Thyroid gland (tissue), 4 donors: ENCODE data around the gene SRSF12. TPM values are rescaled to one million over a fixed set of nuclear protein-coding genes. Genes with fewer than 3 reads are reported as not detected.
"Not testable (repeated sequence)": the region's sequence is repeated elsewhere in the genome, so short reads cannot be mapped to it uniquely, and the experiment has no call there.

Source experiments
- DNase-seq, 2 donors: peaks; one replicate each; pipeline ENCODE4 v3.0.0-alpha.2; 2019
- H3K27ac ChIP-seq, 3 donors: fragments of 200-600 bp; sonication (generic); 1 replicate in 2 of 3; 2 replicates in 1 of 3; pipeline ENCODE4 v1.5.1; 2016 to 2019; ENCODE audit warnings: mild to moderate bottlenecking in 1 of 3, moderate library complexity in 1 of 3
- H3K27me3 ChIP-seq: fragments of 200-600 bp; sonication (generic); one replicate; pipeline ENCODE4 v1.5.1; 2019
- H3K36me3 ChIP-seq, 2 donors: fragments of 200-600 bp; sonication (generic); one replicate each; pipeline ENCODE4 v1.5.1; 2016 to 2019
- H3K4me1 ChIP-seq, 2 donors: fragments of 200-600 bp; sonication (generic); one replicate each; pipeline ENCODE4 v1.5.1; 2017 to 2019
- H3K4me3 ChIP-seq, 3 donors: fragments of 200-600 bp; sonication (generic); replicated peaks in 1 of 3; 1 replicate in 2 of 3; 2 replicates in 1 of 3; pipeline ENCODE4 v1.5.1; 2016; ENCODE audit warnings: mild to moderate bottlenecking in 1 of 3
- H3K9me3 ChIP-seq: fragments of 200-600 bp; sonication (generic); one replicate; pipeline ENCODE4 v1.5.1; 2017
- CTCF ChIP-seq, 6 experiments: fragments of 200-600 bp in 3 of 6; fragments of 450-650 bp in 3 of 6; sonication (generic) in 3 of 6; IDR thresholded peaks; one replicate each; pipeline ENCODE4 v1.5.1; 2016 to 2019; ENCODE audit warnings: antibody characterized with exemption in 6 of 6, mild to moderate bottlenecking in 2 of 6, inconsistent platforms in 1 of 6, moderate library complexity in 1 of 6
- POLR2A ChIP-seq, 2 donors: fragments of 450-650 bp; IDR thresholded peaks; one replicate each; pipeline ENCODE4 v1.6.1; 2017; ENCODE audit warnings: antibody characterized with exemption in 2 of 2, mild to moderate bottlenecking in 2 of 2, moderate library complexity in 1 of 2
- WGBS, 2 donors: methylation state at CpG; one replicate each; pipeline ENCODE4 v1.1.5; 2017; 5-methylcytosine and 5-hydroxymethylcytosine counted together
- intact Hi-C: fragments of 100-400 bp; cut with DNase I; formaldehyde crosslinking; loops from one replicate; pipeline ENCODE4 v1.15.1; 2023
- total RNA-seq, 4 donors: library from RNA; depleted of rRNA; stranded (reverse); fragments of >200 nt; gene quantifications; one replicate each; pipeline ENCODE4 v1.2.3, GENCODE V29; 2016

The SRSF12 gene
- total RNA-seq, 4 donors from 2014 or later = 0.88 to 3.3 (median 2.7) TPM

- intact Hi-C loops = no loop called here
- Histone ChIP-seq H3K36me3 (no peaks in the 10 kb centered on the region), H3K27me3 (no peaks in the 10 kb centered on the region), H3K4me1 (no peaks in the 10 kb centered on the region), H3K27ac (no peak overlapping the region), H3K4me3 (no peak overlapping the region), H3K9me3 (no peaks in the 10 kb centered on the region)
- TF ChIP-seq CTCF (IDR thresholded peaks at IDR 0.05) = no peak
- no peak for TF ChIP-seq POLR2A (IDR thresholded peaks at IDR 0.05)
- DNase-seq = no peak
Measured at GRCh38 chr6:89067796-89068195, 50.1 kb downstream of the SRSF12 start.

GRCh38 chr6:89066940-89067646 is 50.8 kb downstream of the SRSF12 start:
- Histone ChIP-seq H3K36me3 (no peaks in the 10 kb centered on the region), H3K4me3 (no peak overlapping the region), H3K27me3 (no peaks in the 10 kb centered on the region), H3K27ac (no peak overlapping the region), H3K4me1 (no peaks in the 10 kb centered on the region), H3K9me3 (no peaks in the 10 kb centered on the region)
- TF ChIP-seq CTCF (IDR thresholded peaks at IDR 0.05) = no peak
- no peak for TF ChIP-seq POLR2A (IDR thresholded peaks at IDR 0.05)
- WGBS, 2 donors = 79 to 81% methylated on average over 4 of the region's 4 CpGs
- no peak for DNase-seq
- intact Hi-C loops = no loop called here

- H3K4me1 ChIP-seq, H3K9me3 ChIP-seq, H3K36me3 ChIP-seq, H3K4me3 ChIP-seq, H3K27me3 ChIP-seq, DNase-seq, intact Hi-C loops, H3K27ac ChIP-seq: not testable (repeated sequence)
- WGBS, 2 donors = 92 to 96% methylated on average over 9 of the region's 9 CpGs
Measured at GRCh38 chr6:89066121-89066520, 51.8 kb downstream of the SRSF12 start.

GRCh38 chr6:89064931-89065330 is 52.9 kb downstream of the SRSF12 start:
- H3K36me3 ChIP-seq, H3K27ac ChIP-seq, H3K27me3 ChIP-seq, intact Hi-C loops, H3K4me1 ChIP-seq, H3K4me3 ChIP-seq, H3K9me3 ChIP-seq, DNase-seq: not testable (repeated sequence)
- WGBS, 2 donors = 97% methylated on average over 21 of the region's 22 CpGs; no CpG with 5 or more reads in 1 of the 2 donors

GRCh38 chr6:89063881-89064280 is 54.0 kb downstream of the SRSF12 start:
- Histone ChIP-seq H3K9me3 (no peaks in the 10 kb centered on the region), H3K36me3 (no peaks in the 10 kb centered on the region), H3K27me3 (no peaks in the 10 kb centered on the region), H3K27ac (no peak overlapping the region), H3K4me3 (no peak overlapping the region), H3K4me1 (no peaks in the 10 kb centered on the region)
- intact Hi-C loops = no loop called here
- DNase-seq = no peak
- TF ChIP-seq CTCF (IDR thresholded peaks at IDR 0.05) (no peak), POLR2A (IDR thresholded peaks at IDR 0.05) (no peak)
- 96 to 100% methylated on average over 1 of the region's 1 CpG for WGBS, 2 donors

- 95 to 98% methylated on average over 12 of the region's 12 CpGs for WGBS, 2 donors
- Histone ChIP-seq H3K4me1 (no peaks in the 10 kb centered on the region), H3K9me3 (no peaks in the 10 kb centered on the region), H3K4me3 (no peak overlapping the region), H3K27me3 (no peaks in the 10 kb centered on the region), H3K36me3 (no peaks in the 10 kb centered on the region), H3K27ac (no peak overlapping the region)
- TF ChIP-seq CTCF (IDR thresholded peaks at IDR 0.05) = no peak
- intact Hi-C loops = no loop called here
- DNase-seq = no peak
Measured at GRCh38 chr6:89059227-89059626, 58.6 kb downstream of the SRSF12 start.
